GM12891 (cell line): ENCODE data around the gene SLC18A3.

Experiments used
- PAX5 ChIP-seq: IDR thresholded peaks from 2 replicates; pipeline ENCODE4 v1.6.1; 2011; ENCODE audit warnings: low read length, moderate library complexity, mild to moderate bottlenecking; ENCODE audit not compliant: insufficient read depth, severe bottlenecking
- POLR2A ChIP-seq: IDR thresholded peaks from 2 replicates; pipeline ENCODE4 v1.6.1; 2011; ENCODE audit warnings: low read depth, low read length, control low read depth
- POLR2AphosphoS5 ChIP-seq: IDR thresholded peaks from 2 replicates; pipeline ENCODE4 v1.6.1; 2011; ENCODE audit warnings: low read depth, low read length, control low read depth
- TAF1 ChIP-seq: IDR thresholded peaks from 2 replicates; pipeline ENCODE4 v1.6.1; 2011; ENCODE audit warnings: low read depth, low read length, control low read depth

- TF ChIP-seq POLR2A = no peak
- no peak for TF ChIP-seq PAX5
- TF ChIP-seq TAF1 = no peak
- no peak for TF ChIP-seq POLR2AphosphoS5
Measured at GRCh38 chr10:49575489-49576072, 34.5 kb upstream of the SLC18A3 start.
